MCF 10A (cell line): ENCODE results near the gene MAML2. TPM values are rescaled to one million over a fixed set of nuclear protein-coding genes. Genes with fewer than 3 reads are reported as not detected.
A peak's percentile ranks its signal among the peaks of the same experiment; 100 is the strongest.

Source experiments
- BruUV-seq: library from RNA; stranded (reverse); fragments of 400-500 nt; replicated peaks from 2 replicates; lab custom pipeline; 2021; lab: Mats Ljungman, UMichigan
- CTCF ChIA-PET: fragments of 300-600 bp; sonication (Branson Sonifier 250); formaldehyde crosslinking; extraction: SDS; loops from one replicate; lab custom pipeline; 2021; ENCODE audit warnings: antibody characterized with exemption, inconsistent platforms; lab: Yijun Ruan, JAX
- POLR2A ChIA-PET: fragments of 300-600, 350-650 bp; sonication (Branson Sonifier 250); formaldehyde crosslinking; extraction: SDS; loops from one replicate; lab custom pipeline; 2020; ENCODE audit warnings: antibody characterized with exemption, inconsistent platforms; lab: Yijun Ruan, JAX
- DNase-seq: peaks from one replicate; pipeline ENCODE4 v3.0.0-alpha.2; 2018; ENCODE audit not compliant: unreplicated experiment
- H3K27ac Mint-ChIP-seq: one replicate; pipeline ENCODE4 v1.8.0; 2022; ENCODE audit warnings: mild to moderate bottlenecking, low read depth, mixed read lengths; ENCODE audit not compliant: unreplicated experiment
- H3K27me3 Mint-ChIP-seq: one replicate; pipeline ENCODE4 v1.8.0; 2022; ENCODE audit warnings: mixed read lengths; ENCODE audit not compliant: insufficient read depth, unreplicated experiment
- H3K36me3 Mint-ChIP-seq: one replicate; pipeline ENCODE4 v1.8.0; 2022; ENCODE audit warnings: mild to moderate bottlenecking, moderate library complexity, mixed read lengths; ENCODE audit not compliant: insufficient read depth, unreplicated experiment
- H3K4me1 Mint-ChIP-seq: one replicate; pipeline ENCODE4 v1.8.0; 2022; ENCODE audit warnings: mixed read lengths; ENCODE audit not compliant: insufficient read depth, unreplicated experiment
- H3K4me3 Mint-ChIP-seq: one replicate; pipeline ENCODE4 v1.8.0; 2022; ENCODE audit warnings: mild to moderate bottlenecking, moderate library complexity, mixed read lengths; ENCODE audit not compliant: unreplicated experiment
- H3K9me3 Mint-ChIP-seq: one replicate; pipeline ENCODE4 v1.8.0; 2022; ENCODE audit warnings: mixed read lengths; ENCODE audit not compliant: unreplicated experiment
- intact Hi-C: fragments of 100-400 bp; cut with micrococcal nuclease; formaldehyde crosslinking; loops from 2 replicates; pipeline ENCODE4 v1.14.1; 2022
- total RNA-seq: library from RNA; stranded (reverse); gene quantifications from 2 replicates; pipeline ENCODE4 v1.2.3, GENCODE V29; 2022
- TF ChIP-seq, protein P1 (sequence below): fragments of 200-600 bp; IDR thresholded peaks from one replicate; pipeline ENCODE4 v1.8.0; 2022; ENCODE audit warnings: antibody characterized with exemption, mild to moderate bottlenecking; ENCODE audit not compliant: unreplicated experiment

MAML2 gene
- total RNA-seq, 1 experiment from 2014 or later = 8.6 TPM

DNA sequence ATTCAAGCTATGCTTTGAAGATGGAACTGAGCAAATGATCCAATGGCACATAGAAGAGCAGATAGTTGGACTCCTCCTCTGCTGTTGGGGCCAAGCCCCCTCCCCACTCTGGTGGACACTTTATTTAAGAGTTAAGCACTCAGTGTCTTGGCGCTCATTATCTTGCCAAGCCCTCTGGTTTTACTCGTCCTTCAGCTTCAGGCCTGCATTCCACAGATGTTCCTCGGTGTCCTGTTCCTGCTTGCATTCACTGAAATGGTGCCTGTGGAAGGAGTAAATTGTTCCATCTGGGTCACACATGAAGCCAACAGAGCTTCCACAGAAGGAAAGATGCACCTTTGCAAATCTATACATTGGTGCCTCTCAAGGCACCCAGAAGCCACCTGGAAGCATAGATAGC is 26.1 kb downstream of the MAML2 start:
- intact Hi-C loops = no loop called here
- Mint-ChIP-seq H3K36me3 (no peaks in the 10 kb centered on the region), H3K9me3 (no peaks in the 10 kb centered on the region), H3K27me3 (no peaks in the 10 kb centered on the region), H3K27ac (no peak overlapping the region), H3K4me3 (no peak overlapping the region), H3K4me1 (peaks cover 27% of the 10 kb centered on the region)
- no TSS peak for BruUV-seq
- DNase-seq = no peak
- TF ChIP-seq, protein P1, sequence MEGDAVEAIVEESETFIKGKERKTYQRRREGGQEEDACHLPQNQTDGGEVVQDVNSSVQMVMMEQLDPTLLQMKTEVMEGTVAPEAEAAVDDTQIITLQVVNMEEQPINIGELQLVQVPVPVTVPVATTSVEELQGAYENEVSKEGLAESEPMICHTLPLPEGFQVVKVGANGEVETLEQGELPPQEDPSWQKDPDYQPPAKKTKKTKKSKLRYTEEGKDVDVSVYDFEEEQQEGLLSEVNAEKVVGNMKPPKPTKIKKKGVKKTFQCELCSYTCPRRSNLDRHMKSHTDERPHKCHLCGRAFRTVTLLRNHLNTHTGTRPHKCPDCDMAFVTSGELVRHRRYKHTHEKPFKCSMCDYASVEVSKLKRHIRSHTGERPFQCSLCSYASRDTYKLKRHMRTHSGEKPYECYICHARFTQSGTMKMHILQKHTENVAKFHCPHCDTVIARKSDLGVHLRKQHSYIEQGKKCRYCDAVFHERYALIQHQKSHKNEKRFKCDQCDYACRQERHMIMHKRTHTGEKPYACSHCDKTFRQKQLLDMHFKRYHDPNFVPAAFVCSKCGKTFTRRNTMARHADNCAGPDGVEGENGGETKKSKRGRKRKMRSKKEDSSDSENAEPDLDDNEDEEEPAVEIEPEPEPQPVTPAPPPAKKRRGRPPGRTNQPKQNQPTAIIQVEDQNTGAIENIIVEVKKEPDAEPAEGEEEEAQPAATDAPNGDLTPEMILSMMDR = no peak
- ChIA-PET POLR2A (interaction anchor here (0.6 to 1.5 kb wide), 3 partner anchors 21 to 502 kb away, joined by 3 read pairs; no protein-coding TSS in a partner anchor), CTCF (interaction anchor here (0.6 to 1.7 kb wide), 6 partner anchors 21 to 1165 kb away, joined by 3 to 5 read pairs (median 4); partner anchors contain the start of gene MAML2)

DNA sequence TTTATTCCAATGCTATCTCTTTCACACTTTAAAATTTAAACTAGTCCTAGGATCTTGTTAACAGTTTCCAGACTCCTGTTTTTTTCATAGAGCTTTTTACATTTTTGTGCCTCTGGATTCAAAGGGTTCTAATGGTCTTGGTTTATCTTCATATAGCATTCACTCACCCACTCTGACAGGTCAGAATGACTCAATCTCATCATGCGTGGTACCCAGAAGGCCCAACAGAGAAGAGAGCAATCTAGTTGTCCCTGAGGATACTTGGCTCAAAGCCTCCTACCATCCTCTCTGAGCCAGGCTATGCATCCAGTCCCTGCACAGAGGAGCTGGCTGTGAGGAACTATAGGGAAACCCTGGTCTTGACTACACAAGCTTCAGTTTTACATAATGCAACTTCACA is 27.5 kb downstream of the MAML2 start:
- POLR2A ChIA-PET = interaction anchor here (0.7 to 13.5 kb wide), 5 partner anchors 10 to 996 kb away, joined by 3 to 217 read pairs (median 4); partner anchors contain the start of gene MAML2
- CTCF ChIA-PET = interaction anchor here (0.6 to 14.6 kb wide), 6 partner anchors 12 to 259 kb away, joined by 3 to 202 read pairs (median 3); partner anchors contain the start of gene MAML2
- Mint-ChIP-seq H3K4me3 (no peak overlapping the region), H3K27ac (peak overlapping the region; percentile 95), H3K36me3 (no peaks in the 10 kb centered on the region), H3K9me3 (no peaks in the 10 kb centered on the region), H3K4me1 (peaks cover 41% of the 10 kb centered on the region), H3K27me3 (no peaks in the 10 kb centered on the region)
- TF ChIP-seq, protein P1 = no peak
- DNase-seq = no peak
- BruUV-seq = no TSS peak
- intact Hi-C loops = no loop called here

DNA sequence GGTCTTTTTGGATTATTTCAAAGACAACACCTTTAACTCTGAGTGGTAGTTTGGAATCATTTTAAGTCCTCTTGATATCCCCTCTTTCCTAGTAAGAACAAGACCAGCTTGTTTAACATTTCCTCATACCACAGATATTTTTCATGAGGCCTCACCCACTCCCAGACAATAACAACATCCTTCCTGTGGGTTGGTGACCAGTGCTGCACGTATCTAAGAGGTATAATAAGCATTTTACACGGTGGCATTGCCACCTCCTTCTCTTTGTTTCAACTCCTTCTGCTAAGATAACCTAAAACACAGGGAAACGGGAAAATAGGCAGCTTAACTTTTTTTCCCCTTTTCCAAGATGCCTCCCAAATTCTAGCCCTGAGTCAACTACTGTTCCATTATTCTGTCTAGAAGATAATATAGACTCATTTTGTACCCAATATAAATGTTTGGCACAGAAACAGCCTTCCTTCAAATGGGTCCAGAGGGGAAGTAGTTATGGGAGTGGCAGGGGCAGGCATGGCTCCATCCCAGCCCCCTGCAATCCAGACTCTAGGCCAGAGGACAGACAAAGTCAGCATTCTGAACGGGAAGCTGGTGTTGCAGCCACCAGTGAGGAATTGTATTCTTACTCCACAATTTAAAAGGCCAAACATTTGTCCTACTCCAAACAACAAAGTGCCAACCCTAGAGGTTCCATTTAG is 28.5 kb downstream of the MAML2 start:
- BruUV-seq = no TSS peak
- no peak overlapping the region for H3K4me3 Mint-ChIP-seq
- TF ChIP-seq, protein P1 = no peak
- peak overlapping the region; percentile 95 for H3K27ac Mint-ChIP-seq
- no peak for DNase-seq
- H3K4me1 Mint-ChIP-seq = peaks cover 43% of the 10 kb centered on the region
- CTCF ChIA-PET = interaction anchor here (0.5 to 14.6 kb wide), 6 partner anchors 17 to 301 kb away, joined by 3 to 202 read pairs (median 4); partner anchors contain the start of gene MAML2
- no peaks in the 10 kb centered on the region for H3K9me3 Mint-ChIP-seq
- intact Hi-C loops = no loop called here
- no peaks in the 10 kb centered on the region for H3K36me3 Mint-ChIP-seq
- POLR2A ChIA-PET = interaction anchor here (0.6 to 13.5 kb wide), 6 partner anchors 10 to 88 kb away, joined by 3 to 217 read pairs (median 4); partner anchors contain the start of gene MAML2
- H3K27me3 Mint-ChIP-seq = no peaks in the 10 kb centered on the region

DNA sequence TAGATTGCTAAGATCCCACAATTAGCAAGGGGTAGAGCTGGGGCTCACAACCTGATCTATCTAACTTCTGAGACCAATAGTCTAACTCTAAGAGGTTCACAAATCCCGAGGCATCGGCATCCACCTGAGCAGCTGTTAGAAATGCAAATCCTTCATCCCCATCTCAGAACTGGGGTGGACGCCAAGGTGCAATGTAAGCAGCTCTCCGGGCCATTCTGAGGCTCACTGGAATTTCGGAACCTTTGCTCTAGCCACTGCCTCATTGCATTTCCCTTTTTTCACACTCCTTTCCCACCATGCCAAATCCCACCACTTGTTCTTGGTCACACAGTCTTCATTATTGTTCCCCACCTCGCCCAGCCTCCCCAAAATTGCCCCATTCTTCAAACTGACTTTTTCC is 29.8 kb downstream of the MAML2 start:
- TF ChIP-seq, protein P1 = no peak
- Mint-ChIP-seq H3K4me3 (no peak overlapping the region), H3K27me3 (no peaks in the 10 kb centered on the region), H3K9me3 (no peaks in the 10 kb centered on the region), H3K27ac (peak overlapping the region; percentile 95), H3K4me1 (peaks cover 53% of the 10 kb centered on the region), H3K36me3 (no peaks in the 10 kb centered on the region)
- CTCF ChIA-PET = interaction anchor here (14.6 kb wide), 1 partner anchor 27 kb away, joined by 202 read pairs; the partner anchor contains the start of gene MAML2
- intact Hi-C loops = no loop called here
- POLR2A ChIA-PET = interaction anchor here (0.6 to 13.5 kb wide), 3 partner anchors 28 to 70 kb away, joined by 3 to 217 read pairs (median 4); partner anchors contain the start of gene MAML2
- DNase-seq = no peak
- BruUV-seq = no TSS peak
